Peyer's patch (tissue), 4 donors: ENCODE results near the gene CCL27. TPM values are rescaled to one million over a fixed set of nuclear protein-coding genes. Genes with fewer than 3 reads are reported as not detected.

ENCODE experiments used
- DNase-seq, 3 donors: peaks; one replicate each; pipeline ENCODE4 v3.0.0-alpha.2; 2017 to 2019
- H3K27ac ChIP-seq, 4 donors: fragments of 200-600 bp; sonication (generic); one replicate each; pipeline ENCODE4 v1.5.1; 2016 to 2019
- H3K27me3 ChIP-seq, 2 donors: fragments of 200-600 bp; sonication (generic); one replicate each; pipeline ENCODE4 v1.5.1; 2019
- H3K36me3 ChIP-seq, 3 donors: fragments of 200-600 bp; sonication (generic); one replicate each; pipeline ENCODE4 v1.5.1; 2016 to 2019
- H3K4me1 ChIP-seq, 4 donors: fragments of 200-600 bp; sonication (generic); one replicate each; pipeline ENCODE4 v1.5.1; 2016 to 2019
- H3K4me3 ChIP-seq, 4 donors: fragments of 200-600 bp; sonication (generic); 1 replicate in 3 of 4; 2 replicates in 1 of 4; pipeline ENCODE4 v1.5.1; 2016 to 2019; ENCODE audit warnings: mild to moderate bottlenecking in 1 of 4
- H3K9me3 ChIP-seq, 4 donors: fragments of 200-600 bp; sonication (generic); one replicate each; pipeline ENCODE4 v1.5.1; 2016 to 2019; ENCODE audit warnings: mild to moderate bottlenecking in 1 of 4
- POLR2A ChIP-seq, 2 donors: fragments of 450-650 bp; IDR thresholded peaks; one replicate each; pipeline ENCODE4 v1.5.1; 2017; ENCODE audit warnings: antibody characterized with exemption in 2 of 2, mild to moderate bottlenecking in 2 of 2, moderate library complexity in 2 of 2
- total RNA-seq, 4 donors: library from RNA; depleted of rRNA; stranded (reverse); fragments of >200 nt; gene quantifications; one replicate each; pipeline ENCODE4 v1.1.0, GENCODE V29; 2016
- TF ChIP-seq, protein P1 (sequence below), 6 experiments: fragments of 450-650 bp in 4 of 6; fragments of 200-600 bp in 2 of 6; sonication (generic) in 1 of 6; IDR thresholded peaks; one replicate each; pipeline ENCODE4 v1.5.1; 2017 to 2019; ENCODE audit warnings: antibody characterized with exemption in 6 of 6, mild to moderate bottlenecking in 3 of 6, moderate library complexity in 1 of 6

The CCL27 gene
- not detected for total RNA-seq

DNA sequence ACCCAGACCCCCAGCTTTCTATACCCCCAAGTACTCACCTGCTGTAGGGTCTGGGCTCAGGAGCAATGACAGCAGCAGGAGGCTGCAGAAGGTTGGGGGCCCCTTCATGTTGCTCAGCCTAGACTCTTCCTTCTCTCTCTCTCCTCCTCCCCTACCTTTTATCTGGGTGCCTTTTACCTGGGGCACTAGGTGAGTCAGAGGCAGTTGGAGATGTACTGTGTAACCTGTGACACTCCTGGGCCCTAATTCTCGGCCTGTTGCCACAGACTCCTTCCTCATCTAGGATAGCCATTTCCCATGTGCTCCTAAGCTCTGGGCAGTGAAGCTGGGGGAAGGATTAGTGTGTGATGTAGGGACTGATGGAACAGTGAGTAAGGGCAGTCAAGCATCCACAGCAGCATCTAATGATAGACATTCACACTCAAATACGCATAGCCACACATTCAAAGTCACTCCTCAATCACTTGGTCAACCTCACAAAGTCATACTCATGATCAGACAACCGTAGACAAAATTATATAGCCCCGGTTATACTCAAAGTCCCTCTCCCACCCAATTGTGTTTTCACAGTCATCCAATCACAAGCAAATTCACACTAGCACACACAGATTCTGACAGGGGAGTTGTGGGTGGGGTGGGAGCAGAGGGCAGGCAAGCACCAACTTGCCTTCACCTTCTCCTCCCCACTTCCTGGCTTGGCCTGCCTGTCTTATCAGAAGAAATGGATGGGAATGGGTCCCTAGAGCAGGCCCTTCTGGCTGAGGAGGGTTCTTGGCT, at the start of gene CCL27:
TSS of gene CCL27 (minus strand) at position 132 of the 777 bp plus-strand sequence. CDS start at position 108, 24 bp downstream.
- TF ChIP-seq, protein P1, sequence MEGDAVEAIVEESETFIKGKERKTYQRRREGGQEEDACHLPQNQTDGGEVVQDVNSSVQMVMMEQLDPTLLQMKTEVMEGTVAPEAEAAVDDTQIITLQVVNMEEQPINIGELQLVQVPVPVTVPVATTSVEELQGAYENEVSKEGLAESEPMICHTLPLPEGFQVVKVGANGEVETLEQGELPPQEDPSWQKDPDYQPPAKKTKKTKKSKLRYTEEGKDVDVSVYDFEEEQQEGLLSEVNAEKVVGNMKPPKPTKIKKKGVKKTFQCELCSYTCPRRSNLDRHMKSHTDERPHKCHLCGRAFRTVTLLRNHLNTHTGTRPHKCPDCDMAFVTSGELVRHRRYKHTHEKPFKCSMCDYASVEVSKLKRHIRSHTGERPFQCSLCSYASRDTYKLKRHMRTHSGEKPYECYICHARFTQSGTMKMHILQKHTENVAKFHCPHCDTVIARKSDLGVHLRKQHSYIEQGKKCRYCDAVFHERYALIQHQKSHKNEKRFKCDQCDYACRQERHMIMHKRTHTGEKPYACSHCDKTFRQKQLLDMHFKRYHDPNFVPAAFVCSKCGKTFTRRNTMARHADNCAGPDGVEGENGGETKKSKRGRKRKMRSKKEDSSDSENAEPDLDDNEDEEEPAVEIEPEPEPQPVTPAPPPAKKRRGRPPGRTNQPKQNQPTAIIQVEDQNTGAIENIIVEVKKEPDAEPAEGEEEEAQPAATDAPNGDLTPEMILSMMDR (IDR thresholded peaks at IDR 0.05) = no peak
- no peak for TF ChIP-seq POLR2A (IDR thresholded peaks at IDR 0.05)
- no peaks in the 10 kb centered on the region for H3K27me3 ChIP-seq
- no peaks in the 10 kb centered on the region for H3K36me3 ChIP-seq
- no peak for DNase-seq
- H3K9me3 ChIP-seq = no peaks in the 10 kb centered on the region
- H3K4me1 ChIP-seq = peaks cover 0 to 7% (median 6%) of the 10 kb centered on the region in 4 donors
- no peak within 1 kb of the TSS for H3K4me3 ChIP-seq
- H3K27ac ChIP-seq = peak within 1 kb of the TSS in 1 of 4 donors; percentile 1

- DNase-seq = no peak
Measured at GRCh38 chr9:34712140-34712539, 49.7 kb upstream of the CCL27 start.

GRCh38 chr9:34710023-34710422, 47.6 kb upstream of the CCL27 start, which contains the start of gene CCL21:
CCL21 (minus strand) TSS chr9:34710136; CDS start chr9:34710066, 70 bp downstream.
- no peak for TF ChIP-seq POLR2A (IDR thresholded peaks at IDR 0.05)
- TF ChIP-seq, protein P1 (IDR thresholded peaks at IDR 0.05) = no peak
- no peaks in the 10 kb centered on the region for H3K9me3 ChIP-seq
- H3K27ac ChIP-seq = peak within 1 kb of the TSS in 1 of 4 donors; percentile 31
- H3K4me1 ChIP-seq = no peaks in the 10 kb centered on the region
- no peaks in the 10 kb centered on the region for H3K27me3 ChIP-seq
- no peak within 1 kb of the TSS for H3K4me3 ChIP-seq
- peak in 1 of 3 donors; percentile 20 for DNase-seq
- H3K36me3 ChIP-seq = no peaks in the 10 kb centered on the region

More at GRCh38 chr9:34712140-34712539, 49.7 kb upstream of the CCL27 start:
- Histone ChIP-seq H3K4me1 (no peaks in the 10 kb centered on the region), H3K4me3 (no peak overlapping the region), H3K27me3 (no peaks in the 10 kb centered on the region), H3K36me3 (no peaks in the 10 kb centered on the region), H3K9me3 (no peaks in the 10 kb centered on the region), H3K27ac (no peak overlapping the region)
- TF ChIP-seq, protein P1 (IDR thresholded peaks at IDR 0.05) = no peak
- no peak for TF ChIP-seq POLR2A (IDR thresholded peaks at IDR 0.05)

- DNase-seq = no peak
- H3K4me3 ChIP-seq = no peak overlapping the region
- H3K27ac ChIP-seq = peak overlapping the region in 1 of 4 donors; percentile 31
- TF ChIP-seq POLR2A (IDR thresholded peaks at IDR 0.05) = no peak
- TF ChIP-seq, protein P1 (IDR thresholded peaks at IDR 0.05) = no peak
- H3K36me3 ChIP-seq = no peaks in the 10 kb centered on the region
- no peaks in the 10 kb centered on the region for H3K4me1 ChIP-seq
- H3K9me3 ChIP-seq = no peaks in the 10 kb centered on the region
- H3K27me3 ChIP-seq = no peaks in the 10 kb centered on the region
Measured at GRCh38 chr9:34709196-34709978, 46.9 kb upstream of the CCL27 start.

DNA sequence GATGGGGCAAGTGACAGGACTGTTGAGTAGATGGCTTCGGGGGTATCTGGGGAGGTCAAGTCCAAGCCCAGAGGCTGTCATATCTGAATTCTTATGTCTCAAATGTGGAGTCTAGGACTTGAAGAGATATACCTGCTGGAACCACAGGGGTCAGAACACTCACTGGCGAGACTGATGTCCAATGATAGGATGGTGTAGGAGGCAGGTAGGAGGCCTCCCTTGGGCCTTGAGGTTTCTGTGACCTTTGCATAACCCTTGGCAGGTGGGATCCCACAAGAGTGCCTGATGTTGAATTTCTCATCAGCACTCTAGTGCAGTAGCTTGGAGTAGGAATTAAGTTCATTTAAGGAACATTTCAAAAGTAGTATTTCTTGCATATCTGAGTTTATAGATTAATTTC, 44.7 kb upstream of the CCL27 start:
- Histone ChIP-seq H3K27ac (no peak overlapping the region), H3K9me3 (no peaks in the 10 kb centered on the region), H3K36me3 (no peaks in the 10 kb centered on the region), H3K27me3 (no peaks in the 10 kb centered on the region), H3K4me3 (no peak overlapping the region), H3K4me1 (no peaks in the 10 kb centered on the region)
- DNase-seq = no peak
- no peak for TF ChIP-seq POLR2A (IDR thresholded peaks at IDR 0.05)
- TF ChIP-seq, protein P1 (IDR thresholded peaks at IDR 0.05) = no peak
